Activated naive CD4-positive, alpha-beta T cell (primary cell): ENCODE results near the gene POLA2.

Source experiments
- DNase-seq, 4 experiments: peaks; one replicate each; lab custom pipeline; 2025; lab: John Stamatoyannopoulos, UW

The POLA2 gene

DNA sequence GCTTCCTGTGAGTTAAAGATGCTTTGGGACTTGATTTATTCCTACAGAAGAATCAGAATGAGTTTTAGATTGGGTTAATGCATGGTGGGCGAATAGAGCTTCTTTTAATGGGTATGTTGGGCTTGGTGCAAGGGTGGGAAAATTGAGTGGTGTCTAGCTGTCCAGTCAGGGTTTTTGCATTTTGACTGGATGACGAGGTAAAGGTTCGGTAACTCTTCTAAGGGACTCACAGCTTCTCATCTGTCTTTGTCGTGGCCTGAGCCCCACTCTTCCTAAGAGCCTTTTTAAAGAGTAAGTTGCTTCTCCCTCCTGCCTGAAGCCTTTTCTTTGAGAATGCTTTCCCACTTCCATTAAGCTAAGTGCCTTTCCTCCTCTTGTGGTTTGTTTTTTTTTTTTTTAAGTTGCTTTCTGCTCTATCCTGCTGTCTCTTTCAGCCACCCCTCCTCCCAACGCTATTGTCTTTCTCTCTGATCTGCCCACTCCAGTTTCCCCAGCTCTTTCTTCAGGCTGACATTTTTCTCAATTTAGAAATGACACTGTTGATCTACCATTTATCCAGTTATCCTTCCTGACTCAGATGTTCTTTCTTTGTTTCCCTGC, 73.0 kb downstream of the POLA2 start:
- DNase-seq, result no peak

DNA sequence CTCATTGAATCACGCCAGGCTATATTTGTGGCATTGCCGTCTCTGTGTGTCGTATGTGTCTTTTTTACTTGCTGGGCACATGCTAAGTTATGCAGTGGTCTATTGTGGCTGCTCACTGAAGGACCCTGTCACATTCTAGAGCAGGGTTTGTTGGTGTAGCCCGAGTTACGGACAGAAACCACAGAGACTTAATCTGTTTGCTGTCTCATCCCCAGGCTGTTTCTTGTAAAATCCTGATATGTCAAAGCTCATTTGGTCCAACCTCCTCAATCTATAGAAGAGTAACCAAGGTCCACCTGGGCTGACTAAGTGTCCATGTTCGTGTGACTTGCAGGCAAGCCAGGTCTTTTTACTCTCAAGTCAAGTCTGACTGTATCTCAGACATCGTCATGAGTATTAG, 76.9 kb downstream of the POLA2 start:
- no peak for DNase-seq

DNA sequence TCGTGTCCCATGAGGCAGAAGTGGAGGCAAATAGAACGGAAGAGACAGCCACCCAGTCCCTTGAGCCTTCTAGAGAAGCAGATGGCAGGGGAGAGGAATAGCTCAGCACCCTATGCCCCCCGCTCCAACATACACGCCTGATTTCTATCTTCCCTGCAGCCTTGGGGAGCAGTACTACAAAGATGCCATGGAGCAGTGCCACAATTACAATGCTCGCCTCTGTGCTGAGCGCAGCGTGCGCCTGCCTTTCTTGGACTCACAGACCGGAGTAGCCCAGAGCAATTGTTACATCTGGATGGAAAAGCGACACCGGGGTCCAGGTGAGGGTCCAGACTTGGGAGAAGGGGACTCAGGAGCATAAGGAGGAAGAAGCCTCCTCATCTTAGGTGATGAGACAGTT, 78.5 kb downstream of the POLA2 start:
- no peak for DNase-seq

DNA sequence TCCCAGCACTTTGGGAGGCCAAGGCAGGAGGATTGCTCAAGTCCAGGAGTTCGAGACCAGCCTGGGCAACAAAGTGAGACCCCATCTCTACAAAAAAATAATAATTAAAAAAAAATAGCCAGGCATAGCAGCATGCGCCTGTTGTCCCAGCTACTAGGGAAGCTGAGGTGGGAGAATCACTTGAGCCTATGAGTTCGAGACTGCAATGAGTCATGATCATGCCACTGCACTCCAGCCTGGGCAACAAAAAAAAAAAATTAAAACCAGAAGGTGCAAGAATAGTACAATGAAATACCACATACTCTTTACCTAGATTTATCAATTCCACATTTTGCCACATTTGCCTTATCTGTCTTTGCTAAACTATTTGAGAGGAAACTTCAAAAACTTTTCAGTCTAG, 80.1 kb downstream of the POLA2 start:
- DNase-seq, result no peak
